ENCODE data around the gene TRIO. TPM values are rescaled to one million over a fixed set of nuclear protein-coding genes. Genes with fewer than 3 reads are reported as not detected.

TRIO gene
- total RNA-seq, 4 donors from 2014 or later, result 67.4 to 103 (median 94.7) TPM

- Histone ChIP-seq H3K27me3 (no peaks in the 10 kb centered on the region), H3K9me3 (no peaks in the 10 kb centered on the region), H3K27ac (no peak overlapping the region), H3K4me1 (no peaks in the 10 kb centered on the region), H3K36me3 (peaks cover 3 to 10% of the 10 kb centered on the region in 2 donors), H3K4me3 (replicated peaks in 1 of 3) (no peak overlapping the region)
- intact Hi-C loops (cut with DNase I), result no loop called here
- DNase-seq, result no peak
- TF ChIP-seq CTCF (IDR thresholded peaks at IDR 0.05) (no peak), POLR2A (IDR thresholded peaks at IDR 0.05) (no peak)
Measured at GRCh38 chr5:14309199-14309598, 166.1 kb downstream of the TRIO start.

DNA sequence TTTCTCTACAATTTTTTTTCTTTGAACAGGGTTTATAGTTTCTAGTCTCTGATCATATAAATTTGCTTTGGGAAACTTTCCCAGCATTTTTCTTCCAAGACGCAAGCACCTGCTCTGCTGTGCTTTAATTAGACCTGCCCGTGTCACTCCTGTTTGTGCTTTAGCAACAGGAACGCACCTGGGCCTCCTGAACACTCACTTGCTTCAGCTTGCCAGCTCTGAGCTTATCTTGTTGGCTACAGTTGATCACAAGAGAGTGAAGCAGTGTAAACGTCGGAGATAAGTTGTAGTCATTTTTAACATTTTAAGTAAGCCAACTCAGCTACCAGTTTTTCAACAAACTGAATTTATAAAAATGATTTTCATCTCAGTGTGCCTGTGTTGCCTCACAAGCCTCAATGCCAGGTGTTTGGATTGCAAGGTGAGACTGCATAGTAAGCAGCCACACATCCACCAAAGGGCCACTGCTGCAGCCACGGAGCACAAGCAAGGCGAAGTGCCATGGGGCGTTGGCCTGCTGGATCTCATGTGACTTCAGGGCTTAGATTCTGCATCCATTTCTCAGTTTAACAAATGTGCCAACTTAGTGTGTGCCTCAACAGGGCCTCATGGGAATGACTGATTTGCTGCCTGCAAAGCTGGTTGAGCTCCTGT is 166.9 kb downstream of the TRIO start:
- no peak for DNase-seq
- WGBS, 2 donors, result 92 to 93% methylated on average over 8 of the region's 8 CpGs
- Histone ChIP-seq H3K9me3 (no peaks in the 10 kb centered on the region), H3K4me3 (replicated peaks in 1 of 3) (no peak overlapping the region), H3K36me3 (peaks cover 3 to 10% of the 10 kb centered on the region in 2 donors), H3K4me1 (no peaks in the 10 kb centered on the region), H3K27me3 (no peaks in the 10 kb centered on the region), H3K27ac (no peak overlapping the region)
- intact Hi-C loops (cut with DNase I), result no loop called here
- no peak for TF ChIP-seq CTCF (IDR thresholded peaks at IDR 0.05)
- TF ChIP-seq POLR2A (IDR thresholded peaks at IDR 0.05), result no peak

DNA sequence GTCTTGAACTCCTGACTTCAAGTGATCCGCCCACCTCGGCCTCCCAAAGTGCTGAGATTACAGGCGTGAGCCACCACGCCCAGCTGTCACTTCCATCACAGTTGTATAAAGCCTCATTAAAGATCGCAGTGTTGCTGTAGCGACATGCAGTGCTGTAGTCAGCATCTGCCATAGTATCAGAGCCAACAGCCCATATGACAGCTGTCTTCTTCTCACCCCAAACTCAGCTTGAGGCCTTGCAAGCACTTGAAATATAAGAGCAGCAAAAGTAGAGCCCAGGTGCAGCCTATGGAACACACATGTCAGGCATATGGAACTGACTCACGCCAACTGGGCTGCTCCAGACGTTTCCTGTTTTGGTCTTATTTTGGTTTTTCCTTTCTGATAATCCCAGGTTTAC is 167.8 kb downstream of the TRIO start:
- no peaks in the 10 kb centered on the region for H3K27me3 ChIP-seq
- peaks cover 3 to 10% of the 10 kb centered on the region in 2 donors for H3K36me3 ChIP-seq
- no peak overlapping the region for H3K27ac ChIP-seq
- no peaks in the 10 kb centered on the region for H3K4me1 ChIP-seq
- 96 to 97% methylated on average over 8 of the region's 8 CpGs for WGBS, 2 donors
- intact Hi-C loops (cut with DNase I), result no loop called here
- DNase-seq, result no peak
- TF ChIP-seq CTCF (IDR thresholded peaks at IDR 0.05) (no peak), POLR2A (IDR thresholded peaks at IDR 0.05) (no peak)
- H3K4me3 ChIP-seq (replicated peaks in 1 of 3), result no peak overlapping the region
- H3K9me3 ChIP-seq, result no peaks in the 10 kb centered on the region

DNA sequence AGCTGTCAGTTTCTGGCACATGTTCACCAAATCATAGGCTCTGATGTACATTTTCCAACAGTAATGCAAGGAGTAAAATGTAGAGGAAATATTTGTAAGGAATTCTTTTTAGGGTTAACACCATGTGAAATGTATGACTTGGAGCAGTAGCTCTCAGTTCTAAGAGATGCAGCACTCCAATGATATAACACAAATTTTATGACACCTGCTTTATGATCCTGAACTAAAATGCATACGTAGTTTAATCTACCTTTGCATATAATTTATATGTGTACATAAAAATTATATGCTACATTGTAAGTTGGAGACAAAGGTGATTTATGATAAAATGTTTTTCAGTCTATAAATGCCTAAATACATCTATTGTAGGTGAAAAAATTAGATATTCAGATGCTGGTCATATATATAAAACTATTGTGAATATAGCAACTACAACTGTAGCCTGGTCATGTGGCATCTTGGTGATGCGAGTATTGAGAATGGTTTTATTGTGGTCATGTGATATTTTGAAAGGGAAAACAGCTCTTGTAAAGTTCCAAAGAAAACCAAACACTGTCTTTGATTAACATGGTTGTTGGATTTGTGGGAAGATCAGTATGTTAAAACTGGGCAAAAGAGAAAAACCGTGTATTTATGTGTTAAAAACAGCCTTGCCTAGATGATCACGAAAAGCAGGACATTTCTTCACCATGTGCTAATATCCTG is 171.0 kb downstream of the TRIO start:
- H3K36me3 ChIP-seq, result peaks cover 3 to 24% of the 10 kb centered on the region in 2 donors
- H3K4me3 ChIP-seq (replicated peaks in 1 of 3), result no peak overlapping the region
- H3K9me3 ChIP-seq, result no peaks in the 10 kb centered on the region
- no peak for TF ChIP-seq CTCF (IDR thresholded peaks at IDR 0.05)
- no peak for TF ChIP-seq POLR2A (IDR thresholded peaks at IDR 0.05)
- intact Hi-C loops (cut with DNase I), result no loop called here
- no peaks in the 10 kb centered on the region for H3K27me3 ChIP-seq
- WGBS, 2 donors, result 90 to 92% methylated on average over 4 of the region's 4 CpGs
- no peaks in the 10 kb centered on the region for H3K4me1 ChIP-seq
- no peak for DNase-seq
- H3K27ac ChIP-seq, result no peak overlapping the region

GRCh38 chr5:14316471-14316870 is 173.3 kb downstream of the TRIO start:
- Histone ChIP-seq H3K4me1 (no peaks in the 10 kb centered on the region), H3K36me3 (peaks cover 3 to 19% of the 10 kb centered on the region in 2 donors), H3K27ac (no peak overlapping the region), H3K9me3 (no peaks in the 10 kb centered on the region), H3K27me3 (no peaks in the 10 kb centered on the region), H3K4me3 (replicated peaks in 1 of 3) (no peak overlapping the region)
- DNase-seq, result no peak
- TF ChIP-seq POLR2A (IDR thresholded peaks at IDR 0.05), result no peak
- no peak for TF ChIP-seq CTCF (IDR thresholded peaks at IDR 0.05)
- intact Hi-C loops (cut with DNase I), result no loop called here
- 89 to 90% methylated on average over 6 to 12 of the region's 12 CpGs for WGBS, 2 donors
